Glomerular visceral epithelial cell (primary cell): ENCODE measurements around the gene ABCB11.

Source experiments
- DNase-seq: peaks from one replicate; pipeline ENCODE4 v3.0.0-alpha.2; 2016; ENCODE audit errors: extremely low spot score

The ABCB11 gene

GRCh38 chr2:169007941-169008340, 23.2 kb downstream of the ABCB11 start:
- no peak for DNase-seq

- no peak for DNase-seq
These were observed 23.8 kb downstream of the ABCB11 start for GRCh38 chr2:169007356-169007755.

GRCh38 chr2:169006665-169007064, 24.5 kb downstream of the ABCB11 start:
- DNase-seq, result no peak

GRCh38 chr2:169005994-169006393, 25.1 kb downstream of the ABCB11 start:
- DNase-seq, result no peak

- DNase-seq, result no peak
These were observed 26.0 kb downstream of the ABCB11 start for GRCh38 chr2:169005080-169005598.

GRCh38 chr2:169002161-169002738, 28.9 kb downstream of the ABCB11 start:
- no peak for DNase-seq

- DNase-seq, result no peak
These were observed 29.9 kb downstream of the ABCB11 start for GRCh38 chr2:169001116-169001815.

GRCh38 chr2:168999668-169000213, 31.4 kb downstream of the ABCB11 start:
- no peak for DNase-seq

GRCh38 chr2:168998609-168999211, 32.4 kb downstream of the ABCB11 start:
- no peak for DNase-seq

- peak; percentile 9 for DNase-seq
These were observed 33.3 kb downstream of the ABCB11 start for GRCh38 chr2:168997794-168998193.

- no peak for DNase-seq
These were observed 34.0 kb downstream of the ABCB11 start for GRCh38 chr2:168997118-168997521.

GRCh38 chr2:168995744-168996143, 35.4 kb downstream of the ABCB11 start:
- DNase-seq, result no peak

- no peak for DNase-seq
These were observed 37.6 kb downstream of the ABCB11 start for GRCh38 chr2:168993538-168993937.

GRCh38 chr2:168992591-168993349, 38.4 kb downstream of the ABCB11 start:
- DNase-seq, result no peak

- no peak for DNase-seq
These were observed 39.1 kb downstream of the ABCB11 start for GRCh38 chr2:168992026-168992425.

GRCh38 chr2:168988755-168989154, 42.4 kb downstream of the ABCB11 start:
- no peak for DNase-seq

GRCh38 chr2:168986398-168986943, 44.7 kb downstream of the ABCB11 start:
- no peak for DNase-seq

GRCh38 chr2:168981651-168982050, 49.5 kb downstream of the ABCB11 start:
- DNase-seq, result no peak

GRCh38 chr2:168978461-168978861, 52.7 kb downstream of the ABCB11 start:
- no peak for DNase-seq

GRCh38 chr2:168977608-168978007, 53.5 kb downstream of the ABCB11 start:
- no peak for DNase-seq

- no peak for DNase-seq
These were observed 55.0 kb downstream of the ABCB11 start for GRCh38 chr2:168976034-168976654.
